ENCODE measurements around the gene COX11.

COX11 gene

GRCh38 chr17:54968262-54968987, at the start of gene COX11, which contains the start of gene STXBP4:
COX11 (minus strand) TSS chr17:54968654; CDS start chr17:54968646, 8 bp downstream.
STXBP4 (plus strand) TSS chr17:54968765; CDS start chr17:54986220, 17,455 bp downstream.
- peak; percentile 94 for DNase-seq (ENCODE audit: low spot score)

GRCh38 chr17:55005520-55005919, 37.1 kb upstream of the COX11 start:
- DNase-seq (ENCODE audit: low spot score), result no peak

GRCh38 chr17:55004484-55004883, 36.0 kb upstream of the COX11 start:
- no peak for DNase-seq (ENCODE audit: low spot score)

GRCh38 chr17:55002458-55002857, 34.0 kb upstream of the COX11 start:
- no peak for DNase-seq (ENCODE audit: low spot score)

GRCh38 chr17:54996441-54996840, 28.0 kb upstream of the COX11 start:
- DNase-seq (ENCODE audit: low spot score), result no peak

GRCh38 chr17:54992797-54993639, 24.6 kb upstream of the COX11 start:
- DNase-seq (ENCODE audit: low spot score), result peak; percentile 35

- DNase-seq (ENCODE audit: low spot score), result no peak
Observed at GRCh38 chr17:54991567-54991966, 23.1 kb upstream of the COX11 start.

- no peak for DNase-seq (ENCODE audit: low spot score)
Observed at GRCh38 chr17:54990118-54990517, 21.7 kb upstream of the COX11 start.

- DNase-seq (ENCODE audit: low spot score), result no peak
Observed at GRCh38 chr17:54985476-54985875, 17.0 kb upstream of the COX11 start.

GRCh38 chr17:54983260-54983659, 14.8 kb upstream of the COX11 start:
- DNase-seq (ENCODE audit: low spot score), result no peak

GRCh38 chr17:54982399-54982798, 13.9 kb upstream of the COX11 start:
- DNase-seq (ENCODE audit: low spot score), result no peak

GRCh38 chr17:54980375-54980774, 11.9 kb upstream of the COX11 start:
- no peak for DNase-seq (ENCODE audit: low spot score)

- no peak for DNase-seq (ENCODE audit: low spot score)
Observed at GRCh38 chr17:54979657-54980056, 11.2 kb upstream of the COX11 start.

- no peak for DNase-seq (ENCODE audit: low spot score)
Observed at GRCh38 chr17:54977744-54978143, 9.3 kb upstream of the COX11 start.

GRCh38 chr17:54976316-54976715, 7.9 kb upstream of the COX11 start:
- DNase-seq (ENCODE audit: low spot score), result no peak

GRCh38 chr17:54974759-54975158, 6.3 kb upstream of the COX11 start:
- DNase-seq (ENCODE audit: low spot score), result no peak

- DNase-seq (ENCODE audit: low spot score), result no peak
Observed at GRCh38 chr17:54972406-54973138, 4.1 kb upstream of the COX11 start.

- DNase-seq (ENCODE audit: low spot score), result no peak
Observed at GRCh38 chr17:54971901-54972300, 3.4 kb upstream of the COX11 start.

- no peak for DNase-seq (ENCODE audit: low spot score)
Observed at GRCh38 chr17:54971147-54971546, 2.7 kb upstream of the COX11 start.

GRCh38 chr17:54969658-54970572, 1.5 kb upstream of the COX11 start:
- no peak for DNase-seq (ENCODE audit: low spot score)

GRCh38 chr17:54968988-54969332, 506 bp upstream of the COX11 start:
- no peak for DNase-seq (ENCODE audit: low spot score)

Data from globus pallidus (tissue), 1 donor.